ENCODE data around the gene TCF19. TPM values are rescaled to one million over a fixed set of nuclear protein-coding genes. Genes with fewer than 3 reads are reported as not detected.

TCF19 gene
- total and polyA plus RNA-seq, 10 of the 15 experiments (the other 5 are each of a cell fraction or from before 2014, with no cell fraction given): 7.7 to 103 (median 53.3) TPM

GRCh38 chr6:31158140-31158862, at the start of gene TCF19 (continued):
- TF ChIP-seq BCLAF1 (IDR thresholded peaks at IDR 0.05) (no peak), TAF1 (IDR thresholded peaks at IDR 0.05; ENCODE audit: borderline replicate concordance, low read depth, low read length) (peak; percentile 43; the same call in 1 of the 2 replicates), SIN3A (IDR thresholded peaks at IDR 0.05; ENCODE audit: low read depth, low read length) (peak; percentile 96), MTA2 (IDR thresholded peaks at IDR 0.05; ENCODE audit: low read depth) (no peak), CBX5 (IDR thresholded peaks at IDR 0.05; ENCODE audit: low read depth) (no peak), SUZ12 (IDR thresholded peaks at IDR 0.05; ENCODE audit: unreplicated experiment) (no peak), CREM (IDR thresholded peaks at IDR 0.05; ENCODE audit: low read depth) (0 out of 2 replicates have a peak, but pooled peaks have one; percentile 22), SMAD5 (IDR thresholded peaks at IDR 0.05; ENCODE audit: low read depth) (no peak), WRNIP1 (IDR thresholded peaks at IDR 0.05; ENCODE audit: borderline replicate concordance, low read depth, low read length) (no peak), TARDBP (IDR thresholded peaks at IDR 0.05; ENCODE audit: borderline replicate concordance) (no peak), ZNF24 (IDR thresholded peaks at IDR 0.05) (no peak), LARP7 (IDR thresholded peaks at IDR 0.05) (0 out of 2 replicates have a peak, but pooled peaks have one; percentile 29), MTA3 (IDR thresholded peaks at IDR 0.05; ENCODE audit: borderline replicate concordance, low read length) (no peak), POLR2A (IDR thresholded peaks at IDR 0.05; ENCODE audit: low read depth, low read length) (peak; percentile 66), USF2 (IDR thresholded peaks at IDR 0.05; ENCODE audit: borderline replicate concordance, low read depth, low read length) (no peak), BCL3 (IDR thresholded peaks at IDR 0.05; ENCODE audit: borderline replicate concordance, insufficient read depth, low read depth, low read length, poor library complexity, severe bottlenecking) (no peak), SP1 (IDR thresholded peaks at IDR 0.05; ENCODE audit: low read depth, low read length) (peak; percentile 99), SKIL (IDR thresholded peaks at IDR 0.05; ENCODE audit: low read depth, poor library complexity, severe bottlenecking) (no peak), ESRRA (IDR thresholded peaks at IDR 0.05; ENCODE audit: low read length) (no peak), BACH1 (IDR thresholded peaks at IDR 0.05; ENCODE audit: borderline replicate concordance) (no peak), ETV6 (conservative IDR thresholded peaks at IDR 0.05 in 1 of 2, IDR thresholded peaks at IDR 0.05 in 1 of 2; ENCODE audit: borderline replicate concordance in 1 of 2, low read depth in 1 of 2) (no peak), NR2C2 (IDR thresholded peaks at IDR 0.05; ENCODE audit: borderline replicate concordance, control insufficient read depth, insufficient read length, low read depth) (no peak), MEF2A (IDR thresholded peaks at IDR 0.05; ENCODE audit: insufficient read depth, low read depth, low read length) (no peak), FOXM1 (IDR thresholded peaks at IDR 0.05; ENCODE audit: low read depth, low read length) (peak; percentile 74; the same call in 1 of the 2 replicates)

Data from GM12878 (cell line).